PC-9 (cell line): ENCODE measurements around the gene ZNF488. TPM values are rescaled to one million over a fixed set of nuclear protein-coding genes. Genes with fewer than 3 reads are reported as not detected.

Experiments
- BruUV-seq: library from RNA; stranded (reverse); fragments of 400-500 nt; replicated peaks from 2 replicates; lab custom pipeline; 2021; lab: Mats Ljungman, UMichigan
- CTCF ChIA-PET: fragments of 300-600 bp; sonication (Branson Sonifier 250); formaldehyde crosslinking; loops from one replicate; lab custom pipeline; 2022; ENCODE audit warnings: antibody characterized with exemption; lab: Charles Lee
- POLR2A ChIA-PET: fragments of 300-600 bp; sonication (Branson Sonifier 250); formaldehyde crosslinking; loops from one replicate; lab custom pipeline; 2022; ENCODE audit warnings: antibody characterized with exemption; ENCODE audit not compliant: unreplicated experiment; lab: Charles Lee
- DNase-seq, 2 experiments: peaks; one replicate each; pipeline versions ENCODE4 v3.0.0 to v3.0.0-alpha.2; 2015 to 2022; ENCODE audit warnings: mixed read lengths in 1 of 2
- H2AFZ ChIP-seq: fragments of 200-600 bp; sonication (generic); 2 replicates; pipeline ENCODE4 v1.8.1; 2017; ENCODE audit warnings: antibody characterized with exemption
- H3F3A ChIP-seq: fragments of 200-600 bp; sonication (generic); 2 replicates; pipeline ENCODE4 v1.8.1; 2017; ENCODE audit warnings: antibody characterized with exemption, mild to moderate bottlenecking, low read depth; ENCODE audit not compliant: insufficient read depth
- H3K27ac ChIP-seq: fragments of 200-600 bp; sonication (generic); 2 replicates; pipeline ENCODE4 v1.6.1; 2016; ENCODE audit warnings: mixed run types
- H3K27me3 ChIP-seq: fragments of 200-600 bp; sonication (generic); 2 replicates; pipeline ENCODE4 v1.6.1; 2016; ENCODE audit warnings: low read depth, mixed run types; ENCODE audit not compliant: insufficient read depth
- H3K36me3 ChIP-seq: fragments of 200-600 bp; sonication (generic); 2 replicates; pipeline ENCODE4 v1.6.1; 2016; ENCODE audit warnings: low read depth, mixed run types
- H3K4me1 ChIP-seq: fragments of 200-600 bp; sonication (generic); replicated peaks from 2 replicates; pipeline ENCODE4 v1.6.1; 2016; ENCODE audit warnings: mixed run types; ENCODE audit not compliant: insufficient read depth
- H3K4me2 ChIP-seq: fragments of 200-600 bp; sonication (generic); 2 replicates; pipeline ENCODE4 v1.6.1; 2017; ENCODE audit warnings: mixed run types
- H3K4me3 ChIP-seq: fragments of 200-600 bp; sonication (generic); 2 replicates; pipeline ENCODE4 v1.6.1; 2016; ENCODE audit warnings: mixed run types
- H3K79me2 ChIP-seq: fragments of 200-600 bp; sonication (generic); 2 replicates; pipeline ENCODE4 v1.6.1; 2017; ENCODE audit warnings: low read depth, mixed run types
- H3K9me2 ChIP-seq: fragments of 200-600 bp; sonication (generic); 2 replicates; pipeline ENCODE4 v1.8.1; 2017; ENCODE audit warnings: mild to moderate bottlenecking; ENCODE audit not compliant: insufficient read depth
- H3K9me3 ChIP-seq: fragments of 200-600 bp; sonication (generic); 2 replicates; pipeline ENCODE4 v1.8.1; 2016; ENCODE audit warnings: low read depth; ENCODE audit not compliant: insufficient read depth
- H4K20me1 ChIP-seq: fragments of 200-600 bp; sonication (generic); 2 replicates; pipeline ENCODE4 v1.8.1; 2017; ENCODE audit not compliant: insufficient read depth
- EZH2 ChIP-seq: fragments of 200-600 bp; sonication (generic); IDR thresholded peaks from 2 replicates; pipeline ENCODE4 v1.8.0; 2017; ENCODE audit warnings: antibody characterized with exemption, low read depth
- intact Hi-C: fragments of 100-400 bp; cut with micrococcal nuclease; formaldehyde crosslinking; loops from one replicate; pipeline ENCODE4 v1.10.0; 2022; ENCODE audit not compliant: unreplicated experiment
- total RNA-seq: library from RNA; stranded (reverse); gene quantifications from 2 replicates; pipeline ENCODE4 v1.2.3, GENCODE V29; 2021
- TF ChIP-seq, protein P1 (sequence below): fragments of 200-600 bp; sonication (generic); conservative IDR thresholded peaks from 2 replicates; pipeline ENCODE4 v1.6.1; 2017; ENCODE audit warnings: mixed run types, antibody characterized with exemption, mild to moderate bottlenecking, moderate library complexity

Gene ZNF488
- total RNA-seq, 1 experiment from 2014 or later, result 18.1 TPM

DNA sequence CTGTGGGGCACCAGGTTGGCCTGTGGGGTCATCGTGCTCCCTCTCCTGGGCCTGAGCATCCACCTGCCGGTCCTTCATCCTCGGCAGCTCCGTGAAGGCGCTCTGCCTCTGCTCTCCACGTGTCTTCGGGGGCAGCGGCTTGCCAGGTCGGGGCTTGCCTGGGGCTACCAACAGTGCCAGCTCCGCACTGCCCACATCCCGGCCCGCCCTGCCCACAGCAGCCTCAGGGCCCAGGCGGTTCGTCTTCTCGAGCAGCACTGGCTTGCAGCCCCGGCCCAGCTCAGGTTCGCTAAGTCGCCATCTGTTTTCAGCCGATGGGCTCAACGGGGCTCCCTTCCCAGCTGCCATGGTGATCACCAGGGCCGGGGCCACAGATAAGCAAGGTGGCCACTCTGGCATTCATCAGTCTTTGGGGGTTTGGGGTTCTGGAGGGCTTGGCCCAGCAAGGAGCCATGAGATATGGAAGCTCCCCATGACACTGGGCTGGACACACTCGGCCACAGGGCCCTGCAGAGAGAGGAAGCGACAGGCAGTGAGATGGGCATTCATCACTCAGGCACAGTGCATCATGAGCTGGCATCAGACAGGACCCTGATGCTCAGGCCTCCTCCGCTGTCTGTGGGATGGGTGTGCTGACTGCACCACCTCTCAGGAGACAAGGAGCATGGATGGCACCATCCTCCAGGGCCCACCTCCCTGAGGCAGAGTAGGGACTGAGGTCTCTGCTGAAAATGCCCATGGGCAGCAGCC is 15.5 kb downstream of the ZNF488 start:
- peaks cover 4% of the 10 kb centered on the region; the same call in 1 of the 2 replicates for H3F3A ChIP-seq
- POLR2A ChIA-PET, result no interaction called here

DNA sequence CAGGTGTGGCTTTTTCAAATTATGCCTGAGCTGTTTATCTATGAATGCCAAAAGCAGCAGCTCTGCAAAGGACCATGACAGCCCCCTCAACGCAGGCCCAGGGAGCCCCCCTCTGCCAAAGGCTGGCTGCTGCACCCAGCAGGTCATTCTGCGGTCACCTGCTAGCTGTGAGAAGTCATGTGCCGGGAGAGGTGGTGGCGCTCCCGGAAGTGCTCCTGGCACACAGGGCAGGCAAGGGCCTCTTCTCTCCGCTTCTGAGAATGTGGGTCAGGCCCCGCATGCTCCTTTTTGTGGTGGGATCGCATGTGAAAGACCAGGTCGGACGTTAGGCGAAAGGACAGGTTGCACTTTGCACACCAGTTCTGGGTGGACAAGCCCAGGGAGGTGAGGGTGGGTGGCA is 16.4 kb downstream of the ZNF488 start:
- Histone ChIP-seq H3K36me3 (no peaks in the 10 kb centered on the region), H3K4me1 (peaks cover 24% of the 10 kb centered on the region), H4K20me1 (no peaks in the 10 kb centered on the region), H3K27me3 (no peaks in the 10 kb centered on the region), H2AFZ (no peak overlapping the region), H3K4me3 (no peak overlapping the region), H3K4me2 (no peak overlapping the region), H3K27ac (no peak overlapping the region), H3K9me3 (no peaks in the 10 kb centered on the region), H3F3A (peaks cover 4% of the 10 kb centered on the region; the same call in 1 of the 2 replicates), H3K9me2 (no peaks in the 10 kb centered on the region), H3K79me2 (no peaks in the 10 kb centered on the region)
- POLR2A ChIA-PET, result no interaction called here
- no peak for TF ChIP-seq EZH2
- TF ChIP-seq, protein P1, sequence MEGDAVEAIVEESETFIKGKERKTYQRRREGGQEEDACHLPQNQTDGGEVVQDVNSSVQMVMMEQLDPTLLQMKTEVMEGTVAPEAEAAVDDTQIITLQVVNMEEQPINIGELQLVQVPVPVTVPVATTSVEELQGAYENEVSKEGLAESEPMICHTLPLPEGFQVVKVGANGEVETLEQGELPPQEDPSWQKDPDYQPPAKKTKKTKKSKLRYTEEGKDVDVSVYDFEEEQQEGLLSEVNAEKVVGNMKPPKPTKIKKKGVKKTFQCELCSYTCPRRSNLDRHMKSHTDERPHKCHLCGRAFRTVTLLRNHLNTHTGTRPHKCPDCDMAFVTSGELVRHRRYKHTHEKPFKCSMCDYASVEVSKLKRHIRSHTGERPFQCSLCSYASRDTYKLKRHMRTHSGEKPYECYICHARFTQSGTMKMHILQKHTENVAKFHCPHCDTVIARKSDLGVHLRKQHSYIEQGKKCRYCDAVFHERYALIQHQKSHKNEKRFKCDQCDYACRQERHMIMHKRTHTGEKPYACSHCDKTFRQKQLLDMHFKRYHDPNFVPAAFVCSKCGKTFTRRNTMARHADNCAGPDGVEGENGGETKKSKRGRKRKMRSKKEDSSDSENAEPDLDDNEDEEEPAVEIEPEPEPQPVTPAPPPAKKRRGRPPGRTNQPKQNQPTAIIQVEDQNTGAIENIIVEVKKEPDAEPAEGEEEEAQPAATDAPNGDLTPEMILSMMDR, result no peak
- intact Hi-C loops, result no loop called here
- CTCF ChIA-PET, result no interaction called here
- no peak for DNase-seq
- no TSS peak for BruUV-seq

More for the DNA sequence above, 15.5 kb downstream of the ZNF488 start:
- H2AFZ ChIP-seq, result no peak overlapping the region
- no peak overlapping the region for H3K4me3 ChIP-seq
- H3K4me1 ChIP-seq, result peaks cover 16% of the 10 kb centered on the region
- TF ChIP-seq, protein P1, result no peak
- TF ChIP-seq EZH2, result no peak
- H3K27me3 ChIP-seq, result no peaks in the 10 kb centered on the region
- H4K20me1 ChIP-seq, result no peaks in the 10 kb centered on the region
- BruUV-seq, result no TSS peak
- no peaks in the 10 kb centered on the region for H3K9me3 ChIP-seq
- no peak overlapping the region for H3K4me2 ChIP-seq
- CTCF ChIA-PET, result no interaction called here
- no peaks in the 10 kb centered on the region for H3K9me2 ChIP-seq
- intact Hi-C loops, result no loop called here
- no peaks in the 10 kb centered on the region for H3K79me2 ChIP-seq
- DNase-seq, result no peak
- H3K27ac ChIP-seq, result no peak overlapping the region
- no peaks in the 10 kb centered on the region for H3K36me3 ChIP-seq

DNA sequence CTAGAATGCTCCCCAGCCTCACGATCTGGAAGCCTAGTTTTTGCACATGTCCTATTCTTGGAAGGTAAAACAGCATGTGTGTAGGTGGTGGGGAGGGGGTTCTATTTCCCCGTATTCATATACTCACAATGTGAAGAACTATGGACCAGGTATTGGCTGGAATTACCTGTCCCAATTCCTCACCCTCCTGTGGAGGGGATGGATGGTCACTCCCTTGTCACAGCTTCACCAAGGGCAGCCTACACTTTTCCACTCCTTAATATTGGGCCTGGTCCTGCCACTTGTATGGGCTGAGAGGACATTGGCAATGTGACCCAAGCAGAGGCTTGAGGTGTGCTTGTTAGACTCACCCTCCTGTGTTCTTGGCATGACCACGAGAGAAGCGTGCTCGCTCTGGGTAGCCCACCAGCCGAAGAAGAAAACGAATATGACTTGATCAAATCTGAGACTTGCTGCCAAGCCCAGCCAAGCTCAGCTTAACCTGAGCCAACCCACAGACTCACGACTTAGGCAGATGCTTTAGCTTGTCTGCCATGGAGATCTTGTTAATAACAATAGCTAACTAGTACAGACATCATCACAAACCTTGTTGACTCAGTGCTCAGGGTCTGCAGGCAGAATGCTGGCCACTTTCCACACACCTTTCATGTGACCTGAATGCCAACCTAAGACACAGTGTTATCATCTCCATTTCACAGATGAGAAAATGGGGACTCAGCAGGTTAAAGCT is 17.2 kb downstream of the ZNF488 start:
- Histone ChIP-seq H3K27me3 (no peaks in the 10 kb centered on the region), H3K9me3 (no peaks in the 10 kb centered on the region), H2AFZ (no peak overlapping the region), H3K4me2 (no peak overlapping the region), H3K79me2 (no peaks in the 10 kb centered on the region), H3K9me2 (no peaks in the 10 kb centered on the region), H3K4me1 (peaks cover 32% of the 10 kb centered on the region), H3K4me3 (no peak overlapping the region), H3K36me3 (no peaks in the 10 kb centered on the region), H4K20me1 (no peaks in the 10 kb centered on the region), H3F3A (peaks cover 8% of the 10 kb centered on the region), H3K27ac (no peak overlapping the region)
- DNase-seq, result no peak
- intact Hi-C loops, result no loop called here
- no peak for TF ChIP-seq EZH2
- TF ChIP-seq, protein P1, result no peak
- no TSS peak for BruUV-seq
- CTCF ChIA-PET, result no interaction called here
- POLR2A ChIA-PET, result no interaction called here
